Activated T-cell treated with anti-CD3 and anti-CD28 coated beads, Interleukin-2, amount 50 U/mL, for 4 hours (primary cell): ENCODE results near the gene NCR1. TPM values are rescaled to one million over a fixed set of nuclear protein-coding genes. Genes with fewer than 3 reads are reported as not detected.
"Not testable (repeated sequence)": the region's sequence is repeated elsewhere in the genome, so short reads cannot be mapped to it uniquely, and the experiment has no call there.

ENCODE experiments used
- ATAC-seq, 2 donors: fragments of 200-7000 bp; cut with Tn5 transposase; one replicate each; pipeline ENCODE4 v1.10.0; 2021
- DNase-seq: peaks from one replicate; pipeline ENCODE4 v3.0.0-alpha.2; 2020
- H3K27me3 Mint-ChIP-seq: one replicate; pipeline ENCODE4 v1.8.0; 2021; ENCODE audit warnings: low read depth, mixed read lengths
- H3K36me3 Mint-ChIP-seq: one replicate; pipeline ENCODE4 v1.8.0; 2022; ENCODE audit warnings: mixed read lengths; ENCODE audit not compliant: insufficient read depth
- H3K4me1 Mint-ChIP-seq: one replicate; pipeline ENCODE4 v1.8.0; 2021; ENCODE audit warnings: low read depth, mixed read lengths
- H3K4me3 Mint-ChIP-seq: one replicate; pipeline ENCODE4 v1.8.0; 2021; ENCODE audit warnings: mild to moderate bottlenecking, moderate library complexity, mixed read lengths
- H3K9me3 Mint-ChIP-seq: one replicate; pipeline ENCODE4 v1.8.0; 2021; ENCODE audit warnings: mixed read lengths
- total RNA-seq, 3 donors: library from RNA; stranded (reverse); gene quantifications; one replicate each; pipeline ENCODE4 v1.2.1, GENCODE V29; 2021

Gene NCR1, protein sequence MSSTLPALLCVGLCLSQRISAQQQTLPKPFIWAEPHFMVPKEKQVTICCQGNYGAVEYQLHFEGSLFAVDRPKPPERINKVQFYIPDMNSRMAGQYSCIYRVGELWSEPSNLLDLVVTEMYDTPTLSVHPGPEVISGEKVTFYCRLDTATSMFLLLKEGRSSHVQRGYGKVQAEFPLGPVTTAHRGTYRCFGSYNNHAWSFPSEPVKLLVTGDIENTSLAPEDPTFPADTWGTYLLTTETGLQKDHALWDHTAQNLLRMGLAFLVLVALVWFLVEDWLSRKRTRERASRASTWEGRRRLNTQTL
- total RNA-seq, result under 1 TPM in 2 of 3 donors, not detected in 1; 0.65 to 0.82 TPM

DNA sequence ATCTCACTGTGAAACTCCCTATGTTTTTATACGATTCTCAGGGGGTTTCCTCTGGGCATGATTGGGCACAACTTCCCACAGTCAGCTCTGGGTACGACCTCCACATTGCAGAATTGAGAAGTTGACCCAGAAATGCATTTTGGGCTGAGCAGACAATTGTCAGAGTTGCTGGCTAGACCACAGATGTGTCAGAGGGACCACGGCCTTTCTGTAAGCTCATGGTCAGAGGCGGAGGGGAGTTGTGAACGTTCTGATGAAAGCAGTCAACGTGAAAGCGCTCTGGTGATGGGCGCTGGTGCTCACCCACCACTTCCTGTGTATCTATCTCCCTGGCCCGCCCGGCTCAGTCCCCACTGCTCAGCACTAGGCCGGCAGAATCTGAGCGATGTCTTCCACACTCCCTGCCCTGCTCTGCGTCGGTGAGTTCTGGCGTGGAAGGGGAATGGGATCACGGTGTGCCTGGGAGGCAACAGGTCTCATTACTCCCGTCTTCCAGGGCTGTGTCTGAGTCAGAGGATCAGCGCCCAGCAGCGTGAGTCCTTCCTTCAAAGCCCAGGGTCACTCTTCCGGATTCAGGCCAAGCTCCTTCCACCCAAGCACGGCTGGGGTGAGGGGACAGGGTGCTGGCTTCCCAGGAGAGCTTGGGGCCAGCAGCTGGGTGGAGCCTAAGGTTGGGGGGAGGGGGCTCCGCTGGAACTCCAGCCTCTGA is at the start of gene NCR1:
Gene NCR1, plus strand, starts transcription at position 346 of the 709 bp plus-strand sequence. Its CDS starts 40 bp downstream, at position 386.
- Mint-ChIP-seq H3K9me3 (no peaks in the 10 kb centered on the region), H3K27me3 (peaks cover 6% of the 10 kb centered on the region), H3K36me3 (no peaks in the 10 kb centered on the region), H3K4me3 (peak within 1 kb of the TSS; percentile 70), H3K4me1 (no peaks in the 10 kb centered on the region)
- DNase-seq (no peak), ATAC-seq (peak in 1 of 2 donors; percentile 41)

DNA sequence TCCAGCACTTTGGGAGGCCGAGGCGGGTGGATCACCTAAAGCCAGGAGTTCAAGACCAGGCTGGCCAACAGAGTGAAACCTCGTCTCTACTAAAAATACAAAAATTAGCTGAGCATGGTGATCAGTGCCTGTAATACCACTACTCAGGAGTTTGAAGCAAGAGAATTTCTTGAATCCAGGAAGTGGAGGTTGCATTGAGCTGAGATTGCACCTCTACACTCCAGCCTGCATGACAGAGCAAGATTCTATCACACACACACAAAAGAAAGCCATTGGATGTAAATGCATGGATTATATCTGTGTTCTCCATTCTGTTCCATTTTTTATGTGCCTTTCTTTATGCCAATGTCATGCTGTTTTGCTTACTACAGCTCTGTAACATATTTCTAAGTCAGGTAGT is 47.5 kb upstream of the NCR1 start:
- H3K4me3 Mint-ChIP-seq, H3K4me1 Mint-ChIP-seq, H3K9me3 Mint-ChIP-seq, H3K27me3 Mint-ChIP-seq, DNase-seq, H3K36me3 Mint-ChIP-seq, ATAC-seq: not testable (repeated sequence)

DNA sequence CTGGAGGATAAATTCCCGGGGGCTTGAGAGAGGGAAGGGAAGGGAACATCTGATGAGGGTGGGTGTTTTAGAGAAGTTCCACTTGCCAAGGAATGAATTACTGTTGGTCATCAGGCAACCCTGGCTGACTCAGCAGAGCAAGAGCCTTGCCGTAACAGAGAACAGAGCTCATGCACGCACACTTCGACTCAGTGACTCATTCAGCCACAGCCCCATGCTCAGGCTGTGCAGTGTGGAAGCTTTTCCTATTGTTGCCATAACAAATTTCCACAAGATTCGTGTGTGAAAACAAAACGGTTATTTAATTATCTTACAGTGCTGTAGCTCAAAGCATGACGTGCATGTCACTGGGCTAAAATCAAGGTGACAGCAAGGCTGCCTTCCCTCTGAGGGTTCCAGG is 46.5 kb upstream of the NCR1 start:
- not testable (repeated sequence) for H3K9me3 Mint-ChIP-seq, H3K4me1 Mint-ChIP-seq, H3K4me3 Mint-ChIP-seq

DNA sequence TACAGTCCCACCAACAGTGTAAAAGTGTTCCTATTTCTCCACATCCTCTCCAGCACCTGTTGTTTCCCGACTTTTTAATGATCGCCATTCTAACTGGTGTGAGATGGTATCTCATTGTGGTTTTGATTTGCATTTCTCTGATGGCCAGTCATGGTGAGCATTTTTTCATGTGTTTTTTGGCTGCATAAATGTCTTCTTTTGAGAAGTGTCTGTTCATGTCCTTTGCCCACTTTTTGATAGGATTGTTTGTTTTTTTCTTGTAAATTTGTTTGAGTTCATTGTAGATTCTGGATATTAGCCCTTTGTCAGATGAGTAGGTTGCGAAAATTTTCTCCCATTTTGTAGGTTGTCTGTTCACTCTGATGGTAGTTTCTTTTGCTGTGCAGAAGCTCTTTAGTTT is 42.5 kb upstream of the NCR1 start:
- not testable (repeated sequence) for ATAC-seq, H3K36me3 Mint-ChIP-seq, H3K4me3 Mint-ChIP-seq, H3K9me3 Mint-ChIP-seq, H3K4me1 Mint-ChIP-seq, DNase-seq
- peaks cover 18% of the 10 kb centered on the region for H3K27me3 Mint-ChIP-seq

More for the DNA sequence above, 46.5 kb upstream of the NCR1 start:
- not testable (repeated sequence) for ATAC-seq, H3K36me3 Mint-ChIP-seq, DNase-seq, H3K27me3 Mint-ChIP-seq

DNA sequence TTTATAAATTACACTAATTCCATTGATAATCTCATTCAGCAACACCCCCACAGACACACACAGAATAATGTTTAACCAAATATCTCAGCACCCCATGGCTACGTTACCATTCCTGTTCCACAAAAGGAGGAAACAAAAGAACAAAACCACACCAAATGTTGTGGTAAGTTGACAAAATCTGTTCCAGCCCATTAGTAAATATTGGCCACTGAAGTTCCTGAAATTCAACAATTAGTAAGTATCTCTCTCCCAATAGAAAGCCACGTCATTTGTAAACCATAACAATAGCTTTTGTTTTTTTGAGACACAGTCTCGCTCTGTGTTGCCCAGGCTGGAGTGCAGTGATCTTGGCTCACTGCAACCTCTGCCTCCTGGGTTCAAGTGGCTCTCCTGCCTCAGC is 34.3 kb upstream of the NCR1 start:
- Mint-ChIP-seq H3K4me1 (no peaks in the 10 kb centered on the region), H3K36me3 (no peaks in the 10 kb centered on the region), H3K27me3 (peaks cover 14% of the 10 kb centered on the region), H3K9me3 (no peaks in the 10 kb centered on the region), H3K4me3 (no peak overlapping the region)
- DNase-seq, result no peak
- no peak for ATAC-seq

DNA sequence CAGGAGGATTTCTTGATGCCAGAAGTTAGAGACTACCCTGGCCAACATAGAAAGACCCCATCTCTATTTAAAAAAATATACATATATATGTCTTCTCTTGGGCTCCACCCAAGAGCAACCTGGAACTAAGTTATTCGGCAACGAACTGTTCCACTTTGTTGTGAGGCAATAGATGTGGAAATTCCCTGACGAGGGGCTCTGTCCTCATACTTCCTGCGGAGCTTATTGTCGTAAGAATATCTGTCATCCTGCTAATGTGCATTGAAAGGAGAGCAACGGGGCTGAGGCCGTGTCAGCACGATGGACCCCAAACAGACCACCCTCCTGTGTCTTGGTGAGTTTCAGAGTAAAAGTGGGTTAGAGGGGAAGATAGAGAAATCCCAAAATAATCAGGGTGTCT is 32.0 kb upstream of the NCR1 start, which contains the start of gene FCAR:
Gene FCAR, plus strand, starts transcription at position 246 of the 400 bp plus-strand sequence. Its CDS starts 55 bp downstream, at position 301.
- ATAC-seq, result no peak
- peaks cover 13% of the 10 kb centered on the region for H3K27me3 Mint-ChIP-seq
- H3K4me3 Mint-ChIP-seq, result no peak within 1 kb of the TSS
- no peak for DNase-seq
- H3K4me1 Mint-ChIP-seq, result no peaks in the 10 kb centered on the region
- no peaks in the 10 kb centered on the region for H3K36me3 Mint-ChIP-seq
- H3K9me3 Mint-ChIP-seq, result no peaks in the 10 kb centered on the region

DNA sequence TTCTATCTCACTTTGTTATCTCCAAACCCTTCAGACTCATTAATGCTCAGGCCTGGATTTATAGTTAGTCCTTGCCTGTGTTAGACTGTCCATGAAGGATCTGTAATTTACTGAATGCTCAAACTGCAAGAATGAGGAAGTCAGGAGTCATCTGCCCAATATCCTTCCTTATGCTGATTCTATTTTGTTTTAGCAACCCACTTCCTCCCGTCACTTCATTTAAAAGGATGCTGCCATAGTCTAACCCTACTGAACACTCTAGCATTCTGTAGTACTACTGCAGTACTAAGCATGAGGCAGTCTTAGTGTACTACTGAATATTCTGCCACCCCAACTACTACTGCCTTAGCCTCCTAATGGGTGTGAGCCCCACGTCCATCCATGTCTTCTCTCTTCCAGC is 30.4 kb upstream of the NCR1 start:
- Mint-ChIP-seq H3K9me3 (no peaks in the 10 kb centered on the region), H3K36me3 (no peaks in the 10 kb centered on the region), H3K4me1 (no peaks in the 10 kb centered on the region), H3K4me3 (no peak overlapping the region), H3K27me3 (peaks cover 18% of the 10 kb centered on the region)
- ATAC-seq, result no peak
- DNase-seq, result no peak

DNA sequence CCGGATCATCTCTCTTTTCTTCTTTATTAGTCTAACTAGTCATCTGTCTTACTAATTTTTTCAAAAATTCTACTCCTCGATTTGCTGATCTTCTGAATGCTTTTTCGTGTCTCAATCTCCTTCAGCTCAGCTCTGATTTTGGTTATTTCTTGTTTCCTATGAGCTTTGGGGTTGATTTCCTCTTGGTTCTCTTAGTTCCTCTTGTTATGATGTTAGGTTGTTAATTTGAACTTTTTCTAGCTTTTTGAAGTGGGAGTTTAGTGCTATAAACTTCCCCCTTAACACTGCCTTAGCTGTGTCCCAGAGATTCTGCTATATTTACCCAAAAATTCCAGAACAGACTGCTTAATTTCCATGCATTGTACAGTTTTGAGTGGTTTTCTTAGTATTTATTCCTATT is 28.5 kb upstream of the NCR1 start:
- no peaks in the 10 kb centered on the region for H3K4me1 Mint-ChIP-seq
- no peak overlapping the region for H3K4me3 Mint-ChIP-seq
- no peaks in the 10 kb centered on the region for H3K9me3 Mint-ChIP-seq
- H3K36me3 Mint-ChIP-seq, result no peaks in the 10 kb centered on the region
- no peak for ATAC-seq
- peaks cover 24% of the 10 kb centered on the region for H3K27me3 Mint-ChIP-seq
- no peak for DNase-seq

DNA sequence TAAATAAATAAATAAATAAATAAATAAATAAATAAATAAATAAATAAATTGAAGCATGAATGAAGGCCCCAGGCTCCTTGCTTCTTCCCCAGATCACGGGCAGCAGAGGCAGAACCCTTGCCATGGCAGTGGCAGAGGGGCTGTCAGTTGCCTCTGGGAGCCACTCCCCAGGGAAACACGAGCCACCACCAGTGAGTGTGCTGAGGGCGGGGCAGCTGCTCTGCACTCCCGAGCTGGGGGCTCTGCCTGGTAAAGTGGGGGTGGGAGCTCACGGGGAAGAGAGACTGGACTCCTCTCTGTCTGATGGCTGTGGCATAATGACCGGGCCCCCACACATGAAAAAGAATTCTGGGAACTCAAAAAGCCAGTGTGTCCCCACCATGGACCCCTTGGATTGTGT is 24.1 kb upstream of the NCR1 start:
- no peaks in the 10 kb centered on the region for H3K9me3 Mint-ChIP-seq
- H3K27me3 Mint-ChIP-seq, result peaks cover 29% of the 10 kb centered on the region
- no peaks in the 10 kb centered on the region for H3K4me1 Mint-ChIP-seq
- H3K4me3 Mint-ChIP-seq, result no peak overlapping the region
- H3K36me3 Mint-ChIP-seq, result no peaks in the 10 kb centered on the region
- ATAC-seq (no peak), DNase-seq (no peak)

DNA sequence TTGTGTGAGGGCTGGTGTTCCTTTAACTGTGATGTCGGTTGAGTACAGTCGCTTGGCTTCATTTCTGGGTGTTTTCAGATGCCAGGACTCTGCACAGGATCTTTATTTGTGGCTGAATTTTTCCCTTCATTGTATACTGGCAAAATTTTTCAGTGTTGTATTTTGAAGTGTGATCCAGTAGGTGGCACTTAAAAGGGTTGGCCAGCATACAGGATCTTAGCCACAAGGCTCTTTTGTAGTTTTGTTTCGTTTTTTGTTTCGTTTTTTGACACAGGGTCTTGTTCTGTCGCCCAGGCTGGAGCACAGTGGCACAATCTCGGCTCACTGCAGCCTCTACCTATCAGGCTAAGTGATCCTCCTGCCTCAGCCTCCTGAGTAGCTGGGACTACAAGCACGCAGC is 23.2 kb upstream of the NCR1 start:
- Mint-ChIP-seq H3K27me3 (peaks cover 29% of the 10 kb centered on the region), H3K4me3 (no peak overlapping the region), H3K36me3 (no peaks in the 10 kb centered on the region), H3K4me1 (no peaks in the 10 kb centered on the region), H3K9me3 (no peaks in the 10 kb centered on the region)
- ATAC-seq (no peak), DNase-seq (no peak)

DNA sequence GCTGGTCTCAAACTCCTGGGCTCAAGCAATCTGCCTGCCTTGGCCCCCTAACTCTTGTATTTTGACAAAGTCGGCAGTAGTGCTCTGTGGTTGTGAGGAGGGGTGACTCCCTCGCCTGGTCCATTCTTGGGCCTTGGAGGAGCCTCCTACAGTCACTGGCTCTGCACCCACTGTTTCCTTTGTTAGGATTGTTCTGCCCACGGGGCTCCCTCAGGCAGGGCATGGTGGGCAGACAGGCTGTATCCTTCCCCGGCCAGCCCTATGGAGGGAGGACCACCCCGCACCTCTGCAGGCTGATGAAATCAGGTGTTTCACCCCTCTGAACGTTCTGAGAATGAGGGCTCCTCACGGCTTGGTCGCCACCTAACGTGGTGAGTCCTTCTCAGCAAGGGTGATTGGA is 22.7 kb upstream of the NCR1 start:
- Mint-ChIP-seq H3K27me3 (peaks cover 27% of the 10 kb centered on the region), H3K4me3 (no peak overlapping the region), H3K4me1 (no peaks in the 10 kb centered on the region), H3K9me3 (no peaks in the 10 kb centered on the region), H3K36me3 (no peaks in the 10 kb centered on the region)
- DNase-seq (no peak), ATAC-seq (no peak)

DNA sequence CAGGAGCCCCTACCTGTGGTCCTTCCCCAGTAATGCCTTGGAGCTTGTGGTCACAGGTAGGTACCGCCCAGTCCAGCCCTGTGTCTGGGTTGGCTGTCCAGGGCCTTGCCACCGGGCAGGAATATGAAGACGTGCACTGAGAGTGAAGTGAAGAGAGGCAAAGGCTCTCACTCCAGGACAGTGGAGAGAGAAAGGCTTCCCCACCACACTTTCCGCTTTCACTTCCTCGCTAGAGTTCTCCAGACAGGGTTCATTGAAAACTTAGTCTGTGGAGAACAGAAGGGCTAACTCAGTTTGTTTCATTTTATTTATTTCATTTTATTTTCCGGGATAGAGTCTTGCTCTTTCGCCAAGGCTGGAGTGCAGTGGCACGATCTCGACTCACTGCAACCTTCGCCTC is 17.7 kb upstream of the NCR1 start:
- DNase-seq (no peak), ATAC-seq (no peak)
- H3K4me3 Mint-ChIP-seq, result no peak overlapping the region
- no peaks in the 10 kb centered on the region for H3K4me1 Mint-ChIP-seq
- H3K36me3 Mint-ChIP-seq, result no peaks in the 10 kb centered on the region
- H3K27me3 Mint-ChIP-seq, result no peaks in the 10 kb centered on the region
- no peaks in the 10 kb centered on the region for H3K9me3 Mint-ChIP-seq

DNA sequence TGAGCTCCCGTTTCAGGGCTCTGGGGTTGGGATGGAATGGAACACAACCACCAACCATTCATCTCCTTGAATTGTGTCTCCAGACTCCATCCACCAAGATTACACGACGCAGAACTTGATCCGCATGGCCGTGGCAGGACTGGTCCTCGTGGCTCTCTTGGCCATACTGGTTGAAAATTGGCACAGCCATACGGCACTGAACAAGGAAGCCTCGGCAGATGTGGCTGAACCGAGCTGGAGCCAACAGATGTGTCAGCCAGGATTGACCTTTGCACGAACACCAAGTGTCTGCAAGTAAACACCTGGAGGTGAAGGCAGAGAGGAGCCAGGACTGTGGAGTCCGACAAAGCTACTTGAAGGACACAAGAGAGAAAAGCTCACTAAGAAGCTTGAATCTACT is 16.4 kb upstream of the NCR1 start:
- H3K27me3 Mint-ChIP-seq, result no peaks in the 10 kb centered on the region
- H3K4me3 Mint-ChIP-seq, result no peak overlapping the region
- no peak for ATAC-seq
- no peaks in the 10 kb centered on the region for H3K9me3 Mint-ChIP-seq
- H3K4me1 Mint-ChIP-seq, result no peaks in the 10 kb centered on the region
- DNase-seq, result no peak
- H3K36me3 Mint-ChIP-seq, result no peaks in the 10 kb centered on the region

DNA sequence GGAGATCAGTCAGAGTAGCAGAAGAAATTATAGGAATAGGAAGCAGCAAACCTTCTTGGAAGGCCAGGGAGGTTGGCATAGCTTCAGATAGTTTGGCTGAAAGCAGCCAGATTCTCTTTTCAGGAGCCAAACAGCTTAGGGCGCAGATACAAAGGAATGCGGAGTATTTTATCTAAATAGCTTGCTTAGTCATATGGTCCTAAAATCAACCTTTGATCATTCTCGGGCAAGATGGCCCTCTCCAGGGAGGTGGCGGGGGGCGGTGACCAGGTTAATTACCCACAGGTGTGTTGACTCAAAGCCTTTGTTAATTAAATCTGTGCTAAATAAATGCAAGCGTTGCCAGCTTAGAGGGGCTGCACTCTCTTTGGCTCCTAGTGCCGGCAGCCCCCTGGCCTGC is 12.5 kb upstream of the NCR1 start:
- Mint-ChIP-seq H3K27me3 (peaks cover 8% of the 10 kb centered on the region), H3K4me3 (no peak overlapping the region), H3K9me3 (no peaks in the 10 kb centered on the region), H3K4me1 (no peaks in the 10 kb centered on the region), H3K36me3 (no peaks in the 10 kb centered on the region)
- ATAC-seq (no peak), DNase-seq (no peak)

DNA sequence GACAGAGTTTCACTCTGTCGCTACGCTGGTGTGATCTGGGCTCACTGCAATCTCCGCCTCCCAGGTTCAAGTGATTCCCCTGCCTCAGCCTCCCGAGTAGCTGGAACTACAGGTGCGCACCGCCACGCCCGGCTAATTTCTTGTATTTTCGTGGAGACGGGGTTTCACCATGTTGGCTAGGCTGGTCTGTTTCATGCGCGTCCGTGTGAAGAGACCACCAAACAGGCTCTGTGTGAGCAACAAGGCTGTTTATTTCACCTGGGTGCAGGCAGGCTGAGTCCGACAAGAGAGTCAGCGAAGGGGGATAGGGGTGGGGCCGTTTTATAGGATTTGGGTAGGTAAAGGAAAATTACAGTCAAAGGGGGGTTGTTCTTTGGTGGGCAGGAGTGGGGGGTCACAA is 11.8 kb upstream of the NCR1 start:
- H3K4me1 Mint-ChIP-seq, ATAC-seq, DNase-seq, H3K36me3 Mint-ChIP-seq, H3K9me3 Mint-ChIP-seq, H3K4me3 Mint-ChIP-seq: not testable (repeated sequence)
- H3K27me3 Mint-ChIP-seq, result peaks cover 14% of the 10 kb centered on the region
